HEK293T (cell line): Measurements from ENCODE around the gene SUSD6.

Experiments
- CTCF ChIA-PET: fragments of 350-600 bp; formaldehyde crosslinking; extraction: SDS; loops from one replicate; lab custom pipeline; 2021; ENCODE audit warnings: antibody characterized with exemption, inconsistent platforms; lab: Yijun Ruan, JAX
- POLR2A ChIA-PET: fragments of 350-600 bp; formaldehyde crosslinking; extraction: SDS; loops from one replicate; lab custom pipeline; 2020; ENCODE audit warnings: antibody characterized with exemption, inconsistent platforms; lab: Yijun Ruan, JAX
- DNase-seq: peaks from one replicate; pipeline ENCODE4 v3.0.0; 2012; ENCODE audit warnings: mixed read lengths; ENCODE audit errors: extremely low spot score
- ARNT ChIP-seq: fragments of 450-650 bp; IDR thresholded peaks from 2 replicates; pipeline ENCODE4 v1.6.1; 2017; ENCODE audit warnings: mild to moderate bottlenecking
- BHLHE40 ChIP-seq: fragments of 450-650 bp; IDR thresholded peaks from 2 replicates; pipeline ENCODE4 v1.6.1; 2016; ENCODE audit warnings: mild to moderate bottlenecking, moderate library complexity, borderline replicate concordance
- CTBP1 ChIP-seq: fragments of 450-650 bp; IDR thresholded peaks from 2 replicates; pipeline ENCODE4 v1.6.1; 2016; ENCODE audit warnings: borderline replicate concordance
- ELF4 ChIP-seq: fragments of 450-650 bp; IDR thresholded peaks from 2 replicates; pipeline ENCODE4 v1.6.1; 2017; ENCODE audit warnings: antibody characterized with exemption
- FOXA1 ChIP-seq: fragments of 450-650 bp; IDR thresholded peaks from 2 replicates; pipeline ENCODE4 v1.6.1; 2016; ENCODE audit warnings: mild to moderate bottlenecking
- FOXK2 ChIP-seq: fragments of 450-650 bp; IDR thresholded peaks from 2 replicates; pipeline ENCODE4 v1.6.1; 2016; ENCODE audit warnings: mild to moderate bottlenecking
- FOXM1 ChIP-seq: fragments of 450-650 bp; IDR thresholded peaks from 2 replicates; pipeline ENCODE4 v1.6.1; 2017; ENCODE audit warnings: mild to moderate bottlenecking, borderline replicate concordance
- HDGF ChIP-seq: fragments of 450-650 bp; IDR thresholded peaks from 2 replicates; pipeline ENCODE4 v1.6.1; 2017; ENCODE audit warnings: antibody characterized with exemption, borderline replicate concordance
- L3MBTL2 ChIP-seq: fragments of 450-650 bp; conservative IDR thresholded peaks from 2 replicates; pipeline ENCODE4 v1.6.1; 2016; ENCODE audit warnings: mild to moderate bottlenecking
- LEF1 ChIP-seq: fragments of 450-650 bp; IDR thresholded peaks from 2 replicates; pipeline ENCODE4 v1.6.1; 2017; ENCODE audit warnings: mild to moderate bottlenecking, borderline replicate concordance
- NFRKB ChIP-seq: fragments of 450-650 bp; IDR thresholded peaks from 2 replicates; pipeline ENCODE4 v1.6.1; 2016; ENCODE audit warnings: mild to moderate bottlenecking, moderate library complexity
- PKNOX1 ChIP-seq: fragments of 450-650 bp; IDR thresholded peaks from 2 replicates; pipeline ENCODE4 v1.6.1; 2016
- SP1 ChIP-seq: fragments of 450-650 bp; IDR thresholded peaks from 2 replicates; pipeline ENCODE4 v1.6.1; 2017
- SUZ12 ChIP-seq: fragments of 450-650 bp; IDR thresholded peaks from 2 replicates; pipeline ENCODE4 v1.6.1; 2016; ENCODE audit warnings: mild to moderate bottlenecking
- TARDBP ChIP-seq: fragments of 450-650 bp; IDR thresholded peaks from 2 replicates; pipeline ENCODE4 v1.6.1; 2016
- ZNF384 ChIP-seq: fragments of 450-650 bp; IDR thresholded peaks from 2 replicates; pipeline ENCODE4 v1.6.1; 2016

The SUSD6 gene

DNA sequence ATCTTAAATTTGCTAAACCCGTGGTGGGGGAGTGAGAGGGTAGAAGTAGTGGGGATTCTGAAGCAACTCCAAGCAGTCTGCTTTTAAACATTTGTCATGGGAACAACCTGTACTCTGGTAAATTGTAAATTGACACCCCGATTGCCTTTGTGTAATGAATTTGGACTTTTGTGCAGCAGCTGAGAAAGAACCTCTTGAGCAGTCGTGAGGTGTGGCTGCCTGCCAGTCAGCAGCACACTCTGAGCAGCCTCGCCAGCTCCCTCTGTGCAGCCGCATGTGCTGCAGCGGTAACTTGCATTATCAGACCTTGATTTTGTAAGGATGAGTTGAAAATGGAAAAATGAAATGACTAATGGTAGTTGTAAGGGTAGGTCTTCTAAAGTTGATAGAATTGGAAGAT is 74.3 kb downstream of the SUSD6 start:
- TF ChIP-seq TARDBP (no peak), CTBP1 (no peak), ZNF384 (no peak), SP1 (no peak), LEF1 (no peak), PKNOX1 (no peak), FOXK2 (no peak), BHLHE40 (no peak), ELF4 (no peak), NFRKB (no peak), ARNT (no peak), FOXM1 (no peak)
- CTCF ChIA-PET: interaction anchor here (0.7 kb wide), 1 partner anchor 320 kb away, joined by 3 read pairs; no protein-coding TSS in a partner anchor
- no peak for DNase-seq
- POLR2A ChIA-PET: no interaction called here

DNA sequence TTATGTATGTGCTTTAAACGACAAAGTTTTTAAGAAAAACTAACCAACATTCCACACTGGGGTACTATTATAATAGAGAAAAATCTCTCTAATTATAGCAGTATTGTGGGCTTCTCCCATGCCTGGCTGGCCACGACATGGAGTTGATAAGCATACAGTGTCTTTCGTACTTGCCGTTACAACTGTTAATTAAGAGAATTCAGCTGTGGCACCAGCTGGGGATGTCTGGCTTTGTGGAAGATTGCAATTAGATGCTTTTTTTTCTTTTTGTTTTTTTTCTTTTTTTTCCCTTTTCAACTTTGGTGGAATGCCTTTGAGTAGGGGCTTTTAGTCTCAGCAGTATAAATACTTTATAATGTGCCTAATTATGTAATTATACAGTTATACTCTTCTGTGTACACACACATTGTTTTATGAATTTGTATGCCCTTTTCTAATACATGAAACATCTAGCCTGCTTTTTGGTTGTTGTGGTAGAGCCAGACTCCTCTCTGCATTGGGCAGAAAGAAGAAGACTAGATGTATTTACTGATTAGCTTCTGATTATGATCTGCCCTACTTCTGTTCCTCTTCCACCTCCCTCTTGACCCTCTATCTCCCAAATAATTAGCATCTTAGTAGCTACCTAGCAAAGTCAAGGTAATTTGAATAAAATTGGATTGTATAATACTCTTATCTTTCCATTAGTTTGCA is 76.4 kb downstream of the SUSD6 start:
- CTCF ChIA-PET: interaction anchor here (0.7 kb wide), 1 partner anchor 30 kb away, joined by 3 read pairs; no protein-coding TSS in a partner anchor
- DNase-seq: no peak
- TF ChIP-seq ARNT (no peak), SP1 (no peak), BHLHE40 (no peak), HDGF (no peak), NFRKB (no peak), FOXM1 (no peak), FOXA1 (no peak), ELF4 (no peak)
- POLR2A ChIA-PET: no interaction called here

GRCh38 chr14:69688299-69688649 is 76.9 kb downstream of the SUSD6 start:
- CTCF ChIA-PET: no interaction called here
- DNase-seq: no peak
- TF ChIP-seq ZNF384 (no peak), LEF1 (no peak), L3MBTL2 (no peak), PKNOX1 (no peak), FOXK2 (no peak), FOXM1 (no peak), TARDBP (no peak), SUZ12 (no peak), BHLHE40 (no peak), HDGF (no peak), ARNT (no peak), CTBP1 (no peak), SP1 (no peak), NFRKB (no peak), FOXA1 (no peak), ELF4 (no peak)
- POLR2A ChIA-PET: no interaction called here

DNA sequence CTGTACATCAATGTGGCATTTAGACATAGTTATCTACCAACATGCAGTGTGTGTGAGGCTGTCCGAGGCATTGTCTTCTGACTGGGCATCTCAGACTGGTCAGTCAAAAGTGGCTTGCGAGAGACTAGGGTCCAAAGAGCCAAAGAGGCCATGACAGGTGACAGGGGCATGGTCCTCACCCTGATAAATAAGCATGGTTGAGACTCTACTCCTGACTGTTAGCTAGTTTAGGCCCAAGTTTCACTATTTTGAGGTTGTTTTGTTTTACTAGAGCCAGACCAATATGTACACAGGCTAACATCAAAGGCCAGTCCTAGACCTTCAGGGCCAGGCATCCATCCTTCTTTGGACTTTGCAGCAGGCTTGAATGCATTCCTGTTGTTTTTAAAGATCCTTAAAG is 78.6 kb downstream of the SUSD6 start:
- TF ChIP-seq FOXM1: no peak
- no peak for TF ChIP-seq TARDBP
- TF ChIP-seq HDGF: no peak
- TF ChIP-seq L3MBTL2: no peak
- no peak for TF ChIP-seq BHLHE40
- no peak for TF ChIP-seq PKNOX1
- no peak for TF ChIP-seq ELF4
- no peak for TF ChIP-seq NFRKB
- TF ChIP-seq SUZ12: no peak
- no peak for TF ChIP-seq SP1
- no peak for TF ChIP-seq ARNT
- no peak for TF ChIP-seq FOXA1
- no peak for TF ChIP-seq ZNF384
- TF ChIP-seq LEF1: no peak
- DNase-seq: no peak
- ChIA-PET CTCF (no interaction called here), POLR2A (no interaction called here)

DNA sequence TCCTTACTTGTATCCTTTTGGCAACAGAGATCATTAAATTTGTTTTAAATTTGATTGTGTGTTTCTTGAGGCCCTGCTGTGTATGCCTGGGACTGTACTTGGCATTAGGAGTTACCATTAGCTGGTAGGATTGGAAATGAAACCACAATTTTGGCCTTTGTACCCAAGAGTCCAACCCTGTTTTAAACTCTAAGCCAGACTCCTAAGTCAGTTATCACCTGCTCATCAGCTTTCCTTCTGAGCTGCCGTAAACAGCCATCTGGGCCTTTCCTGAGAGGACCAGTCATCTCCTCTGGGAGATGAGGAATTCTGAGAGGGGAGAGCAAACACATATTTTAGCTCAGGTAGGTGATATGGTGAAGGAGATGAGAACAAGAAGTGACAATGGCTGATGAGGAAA is 81.2 kb downstream of the SUSD6 start:
- TF ChIP-seq CTBP1 (no peak), FOXM1 (no peak), TARDBP (no peak), NFRKB (no peak), BHLHE40 (no peak), L3MBTL2 (no peak), FOXK2 (no peak), ELF4 (no peak), LEF1 (no peak), SUZ12 (no peak), SP1 (no peak), HDGF (no peak), FOXA1 (no peak), PKNOX1 (no peak), ZNF384 (no peak), ARNT (no peak)
- ChIA-PET CTCF (no interaction called here), POLR2A (no interaction called here)
- DNase-seq: no peak
